SK-N-MC (cell line): ENCODE measurements around the gene LDLRAD3.

Experiments
- EZH2 ChIP-seq: fragments of 200-600 bp; sonication (generic); IDR thresholded peaks from one replicate; pipeline ENCODE4 v1.6.1; 2017; ENCODE audit warnings: antibody characterized with exemption
- POLR2AphosphoS5 ChIP-seq: IDR thresholded peaks from 2 replicates; pipeline ENCODE4 v1.6.1; 2012; ENCODE audit warnings: mild to moderate bottlenecking, low read depth, low read length, borderline replicate concordance

- TF ChIP-seq POLR2AphosphoS5 (no peak), EZH2 (no peak)
Measured at GRCh38 chr11:35997902-35998520, 54.1 kb downstream of the LDLRAD3 start.
